Left lung (tissue), 10 donors: ENCODE measurements around the gene BRWD1. TPM values are rescaled to one million over a fixed set of nuclear protein-coding genes. Genes with fewer than 3 reads are reported as not detected.

Experiments used
- ATAC-seq: fragments of 200-7000 bp; cut with Tn5 transposase; one replicate; pipeline ENCODE4 v1.9.1; 2020; ENCODE audit warnings: moderate library complexity
- DNase-seq, 4 donors: peaks; one replicate each; pipeline ENCODE4 v3.0.0-alpha.2; 2013 to 2020
- H3K27ac ChIP-seq, 2 donors: fragments of 200-600 bp; sonication (generic) in 1 of 2; one replicate each; pipeline versions ENCODE4 v1.5.0 to v1.8.0; 2020 to 2021
- H3K27me3 ChIP-seq, 2 donors: fragments of 200-600 bp; sonication (generic) in 1 of 2; one replicate each; pipeline versions ENCODE4 v1.5.0 to v1.8.0; 2020 to 2021
- H3K36me3 ChIP-seq, 2 donors: fragments of 200-600 bp; sonication (generic) in 1 of 2; one replicate each; pipeline versions ENCODE4 v1.5.0 to v1.8.0; 2020 to 2021
- H3K4me1 ChIP-seq, 2 donors: fragments of 200-600 bp; one replicate each; pipeline ENCODE4 v1.8.0; 2021
- H3K4me3 ChIP-seq, 2 donors: fragments of 200-600 bp; sonication (generic) in 1 of 2; one replicate each; pipeline versions ENCODE4 v1.5.0 to v1.8.0; 2020 to 2021; ENCODE audit warnings: mild to moderate bottlenecking in 1 of 2
- H3K9me3 ChIP-seq, 2 donors: fragments of 200-600 bp; sonication (generic) in 1 of 2; one replicate each; pipeline versions ENCODE4 v1.5.0 to v1.8.0; 2020 to 2021
- intact Hi-C, 2 donors: fragments of 100-400 bp; cut with DNase I; formaldehyde crosslinking; loops; one replicate each; pipeline versions ENCODE4 v1.11.2 to v1.14.2; 2022
- polyA plus RNA-seq, 6 donors: library from polyadenylated mRNA; unstranded; fragments of 120-200 nt; gene quantifications; one replicate each; pipeline ENCODE4 v1.2.1, GENCODE V29; 2013; ENCODE audit not compliant: insufficient read length in 6 of 6
- total RNA-seq, 2 donors: library from RNA; stranded (reverse); fragmentation: NEBNext Ultra II Directional; extraction: Animal tissue kit (Norgen Biotek cat#: 25700); gene quantifications; one replicate each; pipeline ENCODE4 v1.2.1, GENCODE V29; 2021
- TF ChIP-seq, protein P1 (sequence below), 2 donors: fragments of 200-600 bp; sonication (generic) in 1 of 2; IDR thresholded peaks; one replicate each; pipeline versions ENCODE4 v1.5.0 to v1.8.0; 2021; ENCODE audit warnings: antibody characterized with exemption in 2 of 2
- donor health status: DM: no; HTN: yes; CAD: no.
- donor health status: DM: no; HTN: no; CAD: no.

Gene BRWD1
- total and polyA plus RNA-seq, 8 donors, result 33.0 to 54.3 (median 47.3) TPM

DNA sequence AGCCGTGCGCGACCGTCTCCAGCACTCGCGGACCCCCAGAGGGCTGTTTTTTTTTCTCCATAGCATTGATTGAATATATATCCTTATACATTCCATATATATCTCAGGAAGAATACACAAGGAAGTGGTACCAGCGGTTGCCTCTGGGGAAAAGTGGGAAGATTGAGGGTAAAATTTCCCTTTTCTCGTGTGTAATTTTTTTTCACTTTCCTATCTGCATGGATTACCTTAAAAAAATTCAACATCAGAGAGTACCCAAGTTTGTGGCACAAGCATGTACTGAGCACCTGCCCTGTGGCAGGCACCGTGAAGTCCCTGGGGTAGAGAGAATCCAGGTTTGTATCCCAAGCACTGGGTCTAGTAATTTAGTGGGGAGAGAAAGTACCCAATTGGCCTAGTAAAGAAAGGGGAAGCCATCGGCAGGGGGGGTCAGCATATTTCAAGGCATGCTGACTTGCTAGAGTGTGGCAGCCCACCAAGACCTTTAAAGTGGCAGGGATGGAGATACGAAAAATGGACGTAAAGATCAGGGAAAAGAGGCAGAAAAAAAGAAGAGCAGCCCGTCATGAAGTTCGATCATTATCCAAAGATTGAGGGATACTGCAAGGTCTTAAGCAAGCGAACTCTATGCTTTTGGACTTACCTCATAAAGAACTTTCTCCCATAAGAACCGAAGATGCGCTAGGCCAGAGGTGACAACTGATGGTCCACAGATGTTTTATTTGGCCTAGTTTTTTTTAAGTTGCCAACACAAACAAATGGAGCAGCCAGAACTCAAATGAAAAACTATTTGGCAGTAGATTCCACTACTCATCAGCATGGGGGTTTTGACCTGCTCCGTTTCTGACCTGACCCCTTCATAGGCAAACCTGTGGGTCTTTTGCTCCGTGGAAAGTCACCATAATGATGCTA, 36.9 kb upstream of the BRWD1 start:
- Histone ChIP-seq H3K9me3 (no peaks in the 10 kb centered on the region), H3K27me3 (no peaks in the 10 kb centered on the region), H3K4me3 (peak overlapping the region; percentile 43 to 79), H3K36me3 (peaks cover 0 to 2% of the 10 kb centered on the region in 2 donors), H3K4me1 (peaks cover 24 to 35% of the 10 kb centered on the region in 2 donors), H3K27ac (peak overlapping the region; percentile 93 to 94)
- no peak for ATAC-seq
- DNase-seq, result peak in 1 of 4 donors; percentile 41
- TF ChIP-seq, protein P1, sequence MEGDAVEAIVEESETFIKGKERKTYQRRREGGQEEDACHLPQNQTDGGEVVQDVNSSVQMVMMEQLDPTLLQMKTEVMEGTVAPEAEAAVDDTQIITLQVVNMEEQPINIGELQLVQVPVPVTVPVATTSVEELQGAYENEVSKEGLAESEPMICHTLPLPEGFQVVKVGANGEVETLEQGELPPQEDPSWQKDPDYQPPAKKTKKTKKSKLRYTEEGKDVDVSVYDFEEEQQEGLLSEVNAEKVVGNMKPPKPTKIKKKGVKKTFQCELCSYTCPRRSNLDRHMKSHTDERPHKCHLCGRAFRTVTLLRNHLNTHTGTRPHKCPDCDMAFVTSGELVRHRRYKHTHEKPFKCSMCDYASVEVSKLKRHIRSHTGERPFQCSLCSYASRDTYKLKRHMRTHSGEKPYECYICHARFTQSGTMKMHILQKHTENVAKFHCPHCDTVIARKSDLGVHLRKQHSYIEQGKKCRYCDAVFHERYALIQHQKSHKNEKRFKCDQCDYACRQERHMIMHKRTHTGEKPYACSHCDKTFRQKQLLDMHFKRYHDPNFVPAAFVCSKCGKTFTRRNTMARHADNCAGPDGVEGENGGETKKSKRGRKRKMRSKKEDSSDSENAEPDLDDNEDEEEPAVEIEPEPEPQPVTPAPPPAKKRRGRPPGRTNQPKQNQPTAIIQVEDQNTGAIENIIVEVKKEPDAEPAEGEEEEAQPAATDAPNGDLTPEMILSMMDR (IDR thresholded peaks at IDR 0.05), result no peak
- intact Hi-C loops, result no loop called here

DNA sequence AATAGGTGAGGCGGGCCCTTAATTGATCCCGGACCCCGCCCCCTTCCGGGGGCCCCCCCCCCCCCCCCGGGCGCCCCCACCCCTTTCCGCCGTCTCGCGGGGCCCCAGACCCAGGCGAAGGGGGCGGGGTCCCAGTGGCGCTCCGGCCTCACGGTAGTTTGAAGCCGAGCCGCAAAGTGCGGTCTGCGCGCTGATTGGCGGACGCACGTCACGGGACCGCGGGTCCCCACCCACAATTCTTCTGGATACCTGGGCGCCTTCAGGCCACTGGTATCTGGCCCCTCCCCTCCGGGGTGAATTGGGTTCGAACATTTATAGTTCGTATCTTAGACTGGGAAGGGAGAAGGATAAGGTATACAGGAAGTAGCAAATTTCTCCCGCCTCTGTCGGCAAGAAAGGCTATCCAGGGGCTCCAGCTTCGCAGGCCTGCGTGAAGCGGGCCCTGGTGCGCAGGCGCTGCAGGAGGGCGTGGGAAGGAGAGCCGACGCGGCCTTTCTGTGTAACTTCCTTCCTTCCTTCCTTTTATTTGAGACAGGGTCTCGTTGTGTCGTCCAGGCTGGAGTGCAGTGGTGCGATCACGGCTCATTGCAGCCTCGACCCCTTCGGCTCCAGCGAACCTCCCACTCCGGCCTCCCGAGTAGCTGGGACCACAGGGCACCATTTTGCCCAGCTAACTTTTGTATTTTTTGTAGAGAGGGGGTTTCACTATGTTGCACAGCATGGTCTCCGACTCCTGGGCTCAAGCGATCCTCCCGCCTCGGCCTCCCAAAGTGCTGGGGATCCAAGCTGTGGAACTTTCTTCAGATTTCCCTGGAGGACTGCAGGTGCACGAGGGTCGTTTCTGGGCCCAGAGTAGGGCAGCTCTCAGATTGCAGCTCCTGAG, 36.0 kb upstream of the BRWD1 start:
- Histone ChIP-seq H3K27ac (peak overlapping the region; percentile 93 to 94), H3K36me3 (peaks cover 0 to 2% of the 10 kb centered on the region in 2 donors), H3K4me1 (peaks cover 24 to 35% of the 10 kb centered on the region in 2 donors), H3K27me3 (no peaks in the 10 kb centered on the region), H3K4me3 (peak overlapping the region; percentile 43 to 79), H3K9me3 (no peaks in the 10 kb centered on the region)
- intact Hi-C loops, result no loop called here
- TF ChIP-seq, protein P1 (IDR thresholded peaks at IDR 0.05), result no peak
- peak; percentile 95 to 99 (median 97) for DNase-seq
- ATAC-seq, result peak; percentile 96

DNA sequence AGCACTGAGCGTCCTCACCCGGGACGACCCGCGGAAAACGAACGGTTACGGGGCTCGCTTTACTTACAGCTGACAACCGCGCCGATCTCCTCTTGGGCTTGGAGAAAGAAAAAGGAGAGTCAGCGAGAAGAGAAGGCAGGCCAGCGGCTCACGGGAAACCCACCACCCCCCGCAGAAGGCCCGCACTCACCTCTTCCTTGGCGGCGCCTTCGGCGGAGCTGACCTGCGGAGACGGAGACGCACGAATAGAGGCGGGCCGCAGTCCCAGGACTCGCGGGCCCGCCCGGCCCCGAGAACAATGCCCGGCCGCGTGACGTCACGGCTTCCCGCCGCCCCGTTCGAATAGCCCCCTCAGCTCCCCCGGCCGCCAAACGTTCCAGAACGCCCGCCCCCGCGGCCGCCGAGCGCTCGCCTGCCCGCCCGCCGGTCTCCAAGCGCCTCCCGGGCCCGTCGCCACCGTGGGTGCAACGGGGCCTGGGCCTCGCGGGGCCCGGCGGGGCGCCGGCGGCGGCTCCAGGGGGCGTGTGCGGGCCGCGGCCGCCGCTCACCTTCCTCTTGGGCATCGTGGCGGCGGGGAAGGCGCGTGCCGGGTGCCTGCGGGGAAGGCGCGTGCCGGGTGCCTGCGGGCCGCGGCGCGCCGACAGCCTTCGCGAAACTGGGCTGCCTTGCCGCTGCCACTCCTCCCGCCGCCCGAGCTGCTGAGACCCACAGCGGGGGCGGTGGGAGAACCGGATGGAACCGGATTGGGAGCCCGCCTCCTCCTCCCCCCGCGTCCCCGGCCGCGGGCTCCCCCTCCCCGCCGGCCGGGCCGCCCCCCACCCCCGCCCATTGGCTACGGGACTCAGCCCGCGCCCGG, 35.2 kb upstream of the BRWD1 start, which contains the start of gene HMGN1:
TSS of gene HMGN1 (minus strand) at position 734 of the 856 bp plus-strand sequence. CDS start at position 563, 171 bp downstream.
- peak; percentile 45 for ATAC-seq
- intact Hi-C loops, result no loop called here
- Histone ChIP-seq H3K4me1 (peaks cover 24 to 35% of the 10 kb centered on the region in 2 donors), H3K4me3 (peak within 1 kb of the TSS; percentile 53 to 79), H3K27ac (peak within 1 kb of the TSS; percentile 93 to 94), H3K36me3 (peaks cover 2 to 5% of the 10 kb centered on the region in 2 donors), H3K27me3 (no peaks in the 10 kb centered on the region), H3K9me3 (no peaks in the 10 kb centered on the region)
- peak; percentile 87 to 94 (median 92) for DNase-seq
- TF ChIP-seq, protein P1 (IDR thresholded peaks at IDR 0.05), result no peak

DNA sequence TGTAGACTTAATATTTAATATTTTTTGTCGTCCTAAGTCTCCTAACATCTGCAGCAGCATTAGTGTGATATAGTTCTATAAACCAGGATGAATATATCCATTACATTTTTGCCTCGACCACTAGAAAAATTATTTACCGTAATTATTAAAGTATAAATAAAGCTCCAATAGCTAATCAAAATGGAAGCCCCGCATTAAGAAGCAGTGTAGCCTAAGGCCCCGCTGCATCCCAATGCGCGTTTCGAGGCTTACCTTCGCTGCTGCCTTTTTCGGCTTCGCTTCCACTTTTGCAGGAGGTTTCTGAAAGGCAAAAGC, 34.6 kb upstream of the BRWD1 start:
- TF ChIP-seq, protein P1 (IDR thresholded peaks at IDR 0.05), result no peak
- intact Hi-C loops, result no loop called here
- ATAC-seq (no peak), DNase-seq (no peak)
- H3K4me1 ChIP-seq, result peaks cover 24 to 35% of the 10 kb centered on the region in 2 donors
- H3K9me3 ChIP-seq, result no peaks in the 10 kb centered on the region
- H3K4me3 ChIP-seq, result peak overlapping the region; percentile 53 to 79
- H3K36me3 ChIP-seq, result peaks cover 2 to 10% of the 10 kb centered on the region in 2 donors
- H3K27ac ChIP-seq, result peak overlapping the region; percentile 93 to 94
- H3K27me3 ChIP-seq, result no peaks in the 10 kb centered on the region
